ENCODE results near the gene TSPAN19. TPM values are rescaled to one million over a fixed set of nuclear protein-coding genes. Genes with fewer than 3 reads are reported as not detected.

Gene TSPAN19
- total RNA-seq, 1 experiment from 2014 or later: not detected

- POLR2A ChIA-PET (ENCODE audit: unreplicated experiment): no interaction called here
Measured at GRCh38 chr12:84996759-84997158, 39.3 kb downstream of the TSPAN19 start.

GRCh38 chr12:84995641-84996040 lies 40.4 kb downstream of the TSPAN19 start:
- Histone ChIP-seq H3K27ac (no peak overlapping the region), H3K36me3 (ENCODE audit: low read depth) (no peaks in the 10 kb centered on the region), H3K4me1 (replicated peaks; ENCODE audit: insufficient read depth) (peaks cover 11% of the 10 kb centered on the region), H3K4me2 (peak overlapping the region; percentile 27), H2AFZ (peak overlapping the region; percentile 41; the same call in 1 of the 2 replicates), H3K79me2 (ENCODE audit: low read depth) (no peaks in the 10 kb centered on the region), H3K27me3 (ENCODE audit: insufficient read depth, low read depth) (no peaks in the 10 kb centered on the region), H3K9me3 (ENCODE audit: insufficient read depth, low read depth) (0 out of 2 replicates have a peak, but pooled peaks cover 3% of the 10 kb centered on the region), H3F3A (ENCODE audit: insufficient read depth, low read depth) (no peaks in the 10 kb centered on the region), H3K4me3 (no peak overlapping the region), H4K20me1 (ENCODE audit: insufficient read depth) (no peaks in the 10 kb centered on the region), H3K9me2 (ENCODE audit: insufficient read depth) (no peaks in the 10 kb centered on the region)
- TF ChIP-seq CTCF (conservative IDR thresholded peaks at IDR 0.05): no peak
- no peak for TF ChIP-seq EZH2 (IDR thresholded peaks at IDR 0.05; ENCODE audit: low read depth)
- no peak for DNase-seq
- CTCF ChIA-PET: no interaction called here
- POLR2A ChIA-PET (ENCODE audit: unreplicated experiment): interaction anchor here (0.6 kb wide), 1 partner anchor 1741 kb away, joined by 10 read pairs; no protein-coding TSS in a partner anchor
- BruUV-seq (replicated peaks): no TSS peak
- intact Hi-C loops (cut with micrococcal nuclease; ENCODE audit: unreplicated experiment): no loop called here

More at GRCh38 chr12:84996759-84997158, 39.3 kb downstream of the TSPAN19 start:
- no TSS peak for BruUV-seq (replicated peaks)
- no peak for TF ChIP-seq CTCF (conservative IDR thresholded peaks at IDR 0.05)
- Histone ChIP-seq H3K4me2 (no peak overlapping the region), H3K36me3 (ENCODE audit: low read depth) (no peaks in the 10 kb centered on the region), H2AFZ (no peak overlapping the region), H4K20me1 (ENCODE audit: insufficient read depth) (no peaks in the 10 kb centered on the region), H3K79me2 (ENCODE audit: low read depth) (no peaks in the 10 kb centered on the region), H3F3A (ENCODE audit: insufficient read depth, low read depth) (no peaks in the 10 kb centered on the region), H3K9me2 (ENCODE audit: insufficient read depth) (no peaks in the 10 kb centered on the region), H3K27ac (no peak overlapping the region), H3K4me1 (replicated peaks; ENCODE audit: insufficient read depth) (peaks cover 11% of the 10 kb centered on the region), H3K4me3 (no peak overlapping the region), H3K27me3 (ENCODE audit: insufficient read depth, low read depth) (no peaks in the 10 kb centered on the region), H3K9me3 (ENCODE audit: insufficient read depth, low read depth) (0 out of 2 replicates have a peak, but pooled peaks cover 3% of the 10 kb centered on the region)
- CTCF ChIA-PET: no interaction called here
- DNase-seq: no peak
- intact Hi-C loops (cut with micrococcal nuclease; ENCODE audit: unreplicated experiment): no loop called here

GRCh38 chr12:84994426-84994825 lies 41.7 kb downstream of the TSPAN19 start:
- no peak overlapping the region for H3K27ac ChIP-seq
- H3K27me3 ChIP-seq (ENCODE audit: insufficient read depth, low read depth): no peaks in the 10 kb centered on the region
- H3K36me3 ChIP-seq (ENCODE audit: low read depth): no peaks in the 10 kb centered on the region
- H2AFZ ChIP-seq: 0 out of 2 replicates have a peak overlapping the region, but pooled peaks have one; percentile 52
- H3K79me2 ChIP-seq (ENCODE audit: low read depth): no peaks in the 10 kb centered on the region
- 0 out of 2 replicates have a peak, but pooled peaks cover 3% of the 10 kb centered on the region for H3K9me3 ChIP-seq (ENCODE audit: insufficient read depth, low read depth)
- peaks cover 11% of the 10 kb centered on the region for H3K4me1 ChIP-seq (replicated peaks; ENCODE audit: insufficient read depth)
- ChIA-PET POLR2A (ENCODE audit: unreplicated experiment) (no interaction called here), CTCF (no interaction called here)
- no peaks in the 10 kb centered on the region for H4K20me1 ChIP-seq (ENCODE audit: insufficient read depth)
- H3F3A ChIP-seq (ENCODE audit: insufficient read depth, low read depth): no peaks in the 10 kb centered on the region
- BruUV-seq (replicated peaks): no TSS peak
- intact Hi-C loops (cut with micrococcal nuclease; ENCODE audit: unreplicated experiment): no loop called here
- DNase-seq: no peak
- no peaks in the 10 kb centered on the region for H3K9me2 ChIP-seq (ENCODE audit: insufficient read depth)
- TF ChIP-seq CTCF (conservative IDR thresholded peaks at IDR 0.05) (no peak), EZH2 (IDR thresholded peaks at IDR 0.05; ENCODE audit: low read depth) (no peak)
- no peak overlapping the region for H3K4me2 ChIP-seq
- H3K4me3 ChIP-seq: no peak overlapping the region

Data from PC-9 (cell line).